HepG2 (cell line): ENCODE measurements around the gene ALDH1A1. TPM values are rescaled to one million over a fixed set of nuclear protein-coding genes. Genes with fewer than 3 reads are reported as not detected.

Source experiments
- ESRRA ChIP-seq: sonication (generic); formaldehyde crosslinking; IDR thresholded peaks from 2 replicates; pipeline ENCODE4 v1.5.1; 2020; ENCODE audit warnings: mild to moderate bottlenecking, low read depth, missing genetic modification reagents
- NR2F6 ChIP-seq, 2 experiments: IDR thresholded peaks; 2 replicates each; pipeline ENCODE4 v1.6.1; 2016; ENCODE audit warnings: antibody characterized with exemption in 1 of 2, mild to moderate bottlenecking in 1 of 2
- PATZ1 ChIP-seq: sonication (generic); formaldehyde crosslinking; IDR thresholded peaks from 2 replicates; pipeline ENCODE4 v1.4.0; 2020; ENCODE audit warnings: missing genetic modification reagents
- PAXIP1 ChIP-seq: sonication (generic); formaldehyde crosslinking; conservative IDR thresholded peaks from 2 replicates; pipeline ENCODE4 v1.4.0; 2020; ENCODE audit warnings: mild to moderate bottlenecking, missing genetic modification reagents, moderate library complexity
- PRDM15 ChIP-seq: sonication (generic); formaldehyde crosslinking; IDR thresholded peaks from 2 replicates; pipeline ENCODE4 v1.4.0; 2020; ENCODE audit warnings: missing genetic modification reagents
- PREB ChIP-seq: sonication (generic); formaldehyde crosslinking; IDR thresholded peaks from 2 replicates; pipeline ENCODE4 v1.4.0; 2020; ENCODE audit warnings: missing genetic modification reagents
- PRPF4 ChIP-seq: fragments of 200-400 bp; formaldehyde crosslinking; IDR thresholded peaks from 2 replicates; pipeline ENCODE4 v1.6.1; 2016; ENCODE audit warnings: low read length, low read depth; ENCODE audit not compliant: poor library complexity, severe bottlenecking
- SALL2 ChIP-seq: sonication (generic); formaldehyde crosslinking; IDR thresholded peaks from 2 replicates; pipeline ENCODE4 v1.8.1; 2023; ENCODE audit warnings: mild to moderate bottlenecking, missing genetic modification reagents, inconsistent platforms
- SMAD1 ChIP-seq: sonication (generic); formaldehyde crosslinking; IDR thresholded peaks from 2 replicates; pipeline ENCODE4 v1.4.0; 2020; ENCODE audit warnings: missing genetic modification reagents, low read depth, mild to moderate bottlenecking, borderline replicate concordance
- ZNF280D ChIP-seq: sonication (generic); formaldehyde crosslinking; IDR thresholded peaks from 2 replicates; pipeline ENCODE4 v1.5.1; 2020; ENCODE audit warnings: mild to moderate bottlenecking, missing genetic modification reagents
- ZNF546 ChIP-seq: sonication (generic); formaldehyde crosslinking; conservative IDR thresholded peaks from 2 replicates; pipeline ENCODE4 v1.8.1; 2023; ENCODE audit warnings: mild to moderate bottlenecking, missing genetic modification reagents
- ZNF558 ChIP-seq: sonication (generic); formaldehyde crosslinking; IDR thresholded peaks from 2 replicates; pipeline ENCODE4 v1.9.0; 2022; ENCODE audit warnings: mild to moderate bottlenecking, missing genetic modification reagents, borderline replicate concordance
- ZNF678 ChIP-seq: sonication (generic); formaldehyde crosslinking; IDR thresholded peaks from 2 replicates; pipeline ENCODE4 v1.4.0; 2020; ENCODE audit warnings: mild to moderate bottlenecking, missing genetic modification reagents
- ZNF883 ChIP-seq: sonication (generic); formaldehyde crosslinking; IDR thresholded peaks from 2 replicates; pipeline ENCODE4 v1.5.1; 2020; ENCODE audit warnings: mild to moderate bottlenecking, missing genetic modification reagents; ENCODE audit errors: not compliant biosample characterization
- polyA plus RNA-seq, 8 experiments: library from polyadenylated mRNA; depleted of rRNA in 3 of 8; stranded (reverse) in 7 of 8; unstranded in 1 of 8; fragments of >200 nt; fragmentation: Illumina TruSeq in 4 of 8; extraction: Trizol in 4 of 8; gene quantifications; 2 replicates each; pipeline versions ENCODE4 v1.2.1 to v1.2.3, GENCODE V29; 2011 to 2016; ENCODE audit warnings: low read depth in 4 of 8, missing spikeins in 1 of 8, mixed read lengths in 1 of 8; ENCODE audit not compliant: insufficient read depth in 1 of 8
- total RNA-seq, 5 experiments: library from RNA; depleted of rRNA; stranded (reverse); fragments of >200 nt; fragmentation: Illumina TruSeq; extraction: Trizol; gene quantifications; 2 replicates each; pipeline ENCODE4 v1.2.3, GENCODE V29; 2016; ENCODE audit warnings: low read depth in 1 of 5

The ALDH1A1 gene
- total and polyA plus RNA-seq, 2 of the 13 experiments (the other 11 are each of a cell fraction or from before 2014, with no cell fraction given) = 88.2 to 439 TPM

- TF ChIP-seq PAXIP1 (CRISPR knock-in tag) = 0 out of 2 replicates have a peak, but pooled peaks have one; percentile 22
- TF ChIP-seq PATZ1 = 0 out of 2 replicates have a peak, but pooled peaks have one; percentile 28
- peak; percentile 9; the same call in 1 of the 2 replicates for TF ChIP-seq NR2F6 (IDR thresholded peaks at IDR 0.05)
- TF ChIP-seq NR2F6 (CRISPR knock-in tag; IDR thresholded peaks at IDR 0.05) = 0 out of 2 replicates have a peak, but pooled peaks have one; percentile 18
- TF ChIP-seq ZNF883 = no peak
- no peak for TF ChIP-seq ZNF678 (CRISPR knock-in tag)
- no peak for TF ChIP-seq SALL2 (CRISPR knock-in tag)
- TF ChIP-seq PRPF4 = peak; percentile 98
- TF ChIP-seq ZNF546 (CRISPR knock-in tag) = no peak
- TF ChIP-seq PREB (CRISPR knock-in tag) = no peak
- TF ChIP-seq PRDM15 (CRISPR knock-in tag) = no peak
- no peak for TF ChIP-seq ESRRA
- TF ChIP-seq ZNF280D (CRISPR knock-in tag) = no peak
- TF ChIP-seq SMAD1 (CRISPR knock-in tag) = no peak
- TF ChIP-seq ZNF558 (CRISPR knock-in tag) = no peak
These were observed 27.9 kb upstream of the ALDH1A1 start (continued) for GRCh38 chr9:72980600-72981265.
